Measurements from ENCODE around the gene AOPEP.

DNA sequence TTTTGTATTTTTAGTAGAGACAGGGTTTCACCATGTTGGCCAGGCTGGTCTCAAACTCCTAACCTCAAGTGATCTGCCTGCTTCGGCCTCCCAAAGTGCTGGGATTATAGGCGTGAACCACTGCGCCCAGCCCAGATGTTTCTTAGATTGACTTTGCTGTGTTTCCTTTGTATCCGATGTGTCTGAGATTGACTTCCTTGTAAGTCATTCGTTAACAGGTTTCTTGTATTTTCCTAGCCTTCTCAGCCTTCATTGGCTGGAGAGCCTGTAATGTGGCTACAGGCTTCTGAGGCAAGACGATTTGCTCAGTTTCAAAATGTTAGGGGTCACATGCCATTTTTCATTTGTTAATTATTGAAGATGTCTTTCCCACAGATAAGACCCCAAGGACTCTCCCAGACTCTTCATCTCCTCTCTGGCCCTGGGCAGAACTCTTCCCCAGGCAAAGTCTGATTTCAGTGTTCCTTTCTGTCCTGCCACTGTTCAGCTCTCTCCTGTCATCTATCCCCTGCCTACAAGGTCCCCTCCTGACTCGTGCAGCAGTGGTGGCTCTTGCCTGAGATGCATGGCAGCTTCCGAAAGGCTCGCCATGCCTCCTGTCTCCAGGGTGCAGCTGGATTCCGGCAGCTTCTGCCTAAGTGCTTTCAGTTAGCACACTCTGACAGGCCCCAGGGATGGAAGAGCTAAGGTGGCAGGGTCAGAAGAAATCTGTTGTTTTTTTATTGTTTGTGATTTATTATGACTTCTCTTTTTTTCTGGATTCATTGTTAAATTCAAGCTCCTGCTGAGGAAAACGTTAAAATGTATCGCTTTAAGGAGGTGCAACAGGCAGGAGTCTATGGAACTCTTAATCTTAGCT, 206.4 kb downstream of the AOPEP start:
- no peak for TF ChIP-seq POLR2A (IDR thresholded peaks at IDR 0.05)
- TF ChIP-seq, protein P1, sequence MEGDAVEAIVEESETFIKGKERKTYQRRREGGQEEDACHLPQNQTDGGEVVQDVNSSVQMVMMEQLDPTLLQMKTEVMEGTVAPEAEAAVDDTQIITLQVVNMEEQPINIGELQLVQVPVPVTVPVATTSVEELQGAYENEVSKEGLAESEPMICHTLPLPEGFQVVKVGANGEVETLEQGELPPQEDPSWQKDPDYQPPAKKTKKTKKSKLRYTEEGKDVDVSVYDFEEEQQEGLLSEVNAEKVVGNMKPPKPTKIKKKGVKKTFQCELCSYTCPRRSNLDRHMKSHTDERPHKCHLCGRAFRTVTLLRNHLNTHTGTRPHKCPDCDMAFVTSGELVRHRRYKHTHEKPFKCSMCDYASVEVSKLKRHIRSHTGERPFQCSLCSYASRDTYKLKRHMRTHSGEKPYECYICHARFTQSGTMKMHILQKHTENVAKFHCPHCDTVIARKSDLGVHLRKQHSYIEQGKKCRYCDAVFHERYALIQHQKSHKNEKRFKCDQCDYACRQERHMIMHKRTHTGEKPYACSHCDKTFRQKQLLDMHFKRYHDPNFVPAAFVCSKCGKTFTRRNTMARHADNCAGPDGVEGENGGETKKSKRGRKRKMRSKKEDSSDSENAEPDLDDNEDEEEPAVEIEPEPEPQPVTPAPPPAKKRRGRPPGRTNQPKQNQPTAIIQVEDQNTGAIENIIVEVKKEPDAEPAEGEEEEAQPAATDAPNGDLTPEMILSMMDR (IDR thresholded peaks at IDR 0.05) = no peak
